IPS-15b (cell line): ENCODE measurements around the gene DEPDC1B.
"Not testable (repeated sequence)": the region's sequence is repeated elsewhere in the genome, so short reads cannot be mapped to it uniquely, and the experiment has no call there.

Source experiments
- H3K27me3 ChIP-seq: one replicate; pipeline ENCODE4 v1.6.1; 2013; ENCODE audit warnings: low read length; ENCODE audit not compliant: control insufficient read depth, insufficient read depth
- H3K36me3 ChIP-seq: one replicate; pipeline ENCODE4 v1.6.1; 2013; ENCODE audit warnings: low read length; ENCODE audit not compliant: control insufficient read depth, insufficient read depth
- H3K4me1 ChIP-seq: one replicate; pipeline ENCODE4 v1.6.1; 2013; ENCODE audit warnings: mild to moderate bottlenecking, low read length; ENCODE audit not compliant: control insufficient read depth, insufficient read depth
- H3K4me3 ChIP-seq: one replicate; pipeline ENCODE4 v1.5.1; 2013; ENCODE audit warnings: low read depth, low read length
- H3K9ac ChIP-seq: one replicate; pipeline ENCODE4 v1.6.1; 2013; ENCODE audit warnings: low read depth, mild to moderate bottlenecking, low read length
- H3K9me3 ChIP-seq: one replicate; pipeline ENCODE4 v1.6.1; 2013; ENCODE audit warnings: mild to moderate bottlenecking, low read length; ENCODE audit not compliant: control insufficient read depth, insufficient read depth

DEPDC1B gene

DNA sequence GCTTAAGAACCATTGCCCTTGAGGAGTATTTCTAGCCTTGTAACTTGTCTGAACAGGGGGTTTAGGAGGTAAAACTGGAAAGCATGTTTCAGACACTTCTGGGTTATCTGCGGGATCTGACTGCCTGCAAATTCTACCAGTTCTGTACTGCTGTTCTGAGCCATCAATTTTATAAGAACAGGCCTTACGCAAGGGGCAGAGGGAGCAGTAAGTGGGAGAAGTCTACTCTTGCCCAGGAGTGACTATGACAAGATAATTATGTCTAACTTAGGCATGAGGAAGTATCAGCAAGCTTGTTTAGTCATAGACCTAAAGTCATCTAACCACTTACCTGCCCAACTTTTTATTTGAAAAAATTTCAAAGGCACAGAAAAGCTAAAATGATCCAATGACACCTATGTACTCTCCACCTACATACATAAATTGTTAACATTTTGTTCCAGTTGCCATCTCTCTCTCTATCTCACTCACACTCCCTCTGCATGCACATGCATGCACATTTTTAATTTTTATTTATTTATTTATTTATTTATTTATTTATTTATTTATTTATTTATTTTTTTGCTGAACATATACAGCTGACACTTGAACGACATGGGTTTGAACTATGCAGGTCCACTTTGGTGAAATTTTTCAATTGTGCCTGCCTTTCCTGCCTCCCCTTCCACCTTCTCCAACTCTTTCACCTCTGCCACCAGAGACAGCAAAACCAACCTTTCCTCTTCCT is 18.4 kb upstream of the DEPDC1B start:
- Histone ChIP-seq H3K9ac (no peak overlapping the region), H3K9me3 (no peaks in the 10 kb centered on the region), H3K4me1 (peaks cover 3% of the 10 kb centered on the region), H3K27me3 (no peaks in the 10 kb centered on the region), H3K36me3 (no peaks in the 10 kb centered on the region), H3K4me3 (no peak overlapping the region)

GRCh38 chr5:60715201-60715928 is 15.4 kb upstream of the DEPDC1B start:
- H3K4me1 ChIP-seq, H3K36me3 ChIP-seq, H3K9me3 ChIP-seq, H3K27me3 ChIP-seq, H3K4me3 ChIP-seq, H3K9ac ChIP-seq: not testable (repeated sequence)

DNA sequence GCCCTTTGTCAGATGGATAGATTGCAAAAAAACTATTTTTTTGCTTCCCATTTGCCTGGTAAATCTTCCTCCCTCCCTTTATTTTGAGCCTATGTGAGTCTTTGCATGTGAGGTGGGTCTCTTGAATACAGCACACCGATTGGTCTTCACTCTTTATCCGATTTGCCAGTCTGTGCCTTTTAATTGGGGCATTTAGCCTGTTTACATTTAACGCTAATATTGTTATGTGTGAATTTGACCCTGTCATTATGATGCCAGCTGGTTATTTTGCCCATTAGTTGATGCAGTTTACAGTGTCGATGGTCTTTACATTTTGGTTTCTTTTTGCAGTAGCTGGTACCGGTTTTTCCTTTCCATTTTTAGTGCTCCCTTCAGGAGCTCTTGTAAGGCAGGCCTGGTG is 13.0 kb upstream of the DEPDC1B start:
- Histone ChIP-seq H3K27me3 (no peaks in the 10 kb centered on the region), H3K9ac (no peak overlapping the region), H3K4me3 (no peak overlapping the region), H3K9me3 (no peaks in the 10 kb centered on the region), H3K36me3 (no peaks in the 10 kb centered on the region), H3K4me1 (no peaks in the 10 kb centered on the region)

- not testable (repeated sequence) for H3K36me3 ChIP-seq, H3K4me3 ChIP-seq
Observed at GRCh38 chr5:60711892-60712291, 11.9 kb upstream of the DEPDC1B start.

DNA sequence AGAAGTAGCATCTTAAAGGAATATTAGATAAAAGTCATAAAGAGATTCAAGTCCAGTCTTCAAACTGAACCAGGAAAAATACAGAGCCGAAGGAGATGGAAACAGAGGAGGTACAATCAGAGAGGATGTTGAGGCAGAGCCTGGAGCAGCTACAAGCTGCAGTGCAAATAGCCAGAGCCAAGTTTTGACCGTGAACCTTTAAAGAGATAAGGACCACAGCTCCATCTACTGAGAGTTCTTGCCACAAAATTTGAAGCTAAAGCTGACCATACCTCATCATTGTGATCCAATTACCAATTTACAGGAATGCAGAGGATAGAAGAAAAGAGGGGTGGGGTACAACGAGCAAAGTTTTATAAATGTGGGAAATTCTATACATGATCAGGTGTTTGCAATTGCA is 10.4 kb upstream of the DEPDC1B start:
- H3K36me3 ChIP-seq: no peaks in the 10 kb centered on the region
- H3K4me1 ChIP-seq: no peaks in the 10 kb centered on the region
- H3K27me3 ChIP-seq: no peaks in the 10 kb centered on the region
- H3K9ac ChIP-seq: no peak overlapping the region
- no peak overlapping the region for H3K4me3 ChIP-seq
- no peaks in the 10 kb centered on the region for H3K9me3 ChIP-seq

More at GRCh38 chr5:60711892-60712291, 11.9 kb upstream of the DEPDC1B start:
- not testable (repeated sequence) for H3K9ac ChIP-seq, H3K9me3 ChIP-seq, H3K27me3 ChIP-seq, H3K4me1 ChIP-seq

DNA sequence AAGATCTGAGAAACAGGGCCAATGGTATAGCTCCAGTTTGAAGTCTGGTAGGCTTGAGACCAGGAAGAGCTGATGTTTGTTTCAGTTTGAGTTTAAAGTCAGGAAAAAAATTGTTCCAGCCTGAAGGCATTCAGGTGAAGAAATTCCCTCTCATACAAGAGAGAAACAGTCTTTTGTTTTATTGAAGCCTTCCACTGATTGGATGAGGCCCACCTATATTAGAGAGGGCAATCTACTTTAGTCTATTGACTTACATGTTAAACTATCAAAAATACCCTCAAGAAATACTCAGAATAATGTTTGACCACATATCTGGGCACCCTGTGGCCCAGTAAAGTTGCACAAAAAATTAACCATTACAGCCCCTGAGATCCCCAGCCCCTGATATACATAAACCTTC is 5.2 kb upstream of the DEPDC1B start:
- no peaks in the 10 kb centered on the region for H3K36me3 ChIP-seq
- no peaks in the 10 kb centered on the region for H3K4me1 ChIP-seq
- no peaks in the 10 kb centered on the region for H3K9me3 ChIP-seq
- H3K9ac ChIP-seq: no peak overlapping the region
- no peaks in the 10 kb centered on the region for H3K27me3 ChIP-seq
- no peak overlapping the region for H3K4me3 ChIP-seq

GRCh38 chr5:60703944-60704343 is 4.0 kb upstream of the DEPDC1B start:
- H3K4me1 ChIP-seq: peaks cover 1% of the 10 kb centered on the region
- H3K4me3 ChIP-seq: no peak overlapping the region

GRCh38 chr5:60701321-60701968 is 1.5 kb upstream of the DEPDC1B start:
- Histone ChIP-seq H3K4me1 (peaks cover 3% of the 10 kb centered on the region), H3K27me3 (no peaks in the 10 kb centered on the region), H3K4me3 (no peak overlapping the region), H3K36me3 (no peaks in the 10 kb centered on the region), H3K9ac (no peak overlapping the region), H3K9me3 (no peaks in the 10 kb centered on the region)

More at GRCh38 chr5:60703944-60704343, 4.0 kb upstream of the DEPDC1B start:
- Histone ChIP-seq H3K9me3 (no peaks in the 10 kb centered on the region), H3K36me3 (no peaks in the 10 kb centered on the region), H3K27me3 (no peaks in the 10 kb centered on the region), H3K9ac (no peak overlapping the region)

DNA sequence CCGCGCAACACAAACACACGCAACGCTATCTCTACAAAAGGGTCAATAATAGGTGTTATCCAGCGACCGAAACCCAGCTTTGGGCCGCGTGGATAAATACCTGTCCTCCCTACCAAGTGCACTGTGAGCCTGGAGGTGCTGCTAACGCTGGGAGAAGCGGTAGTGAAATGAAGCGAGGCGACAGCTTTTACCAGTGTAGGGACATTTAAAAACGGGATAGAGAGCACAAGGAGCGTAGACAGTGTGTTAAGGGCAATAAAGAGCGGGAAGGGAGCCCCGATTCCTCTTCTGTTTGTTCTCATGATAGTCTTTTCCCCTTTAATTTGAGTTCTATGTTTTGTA is 421 bp upstream of the DEPDC1B start:
- Histone ChIP-seq H3K9ac (peak overlapping the region; percentile 93), H3K36me3 (no peaks in the 10 kb centered on the region), H3K9me3 (no peaks in the 10 kb centered on the region), H3K27me3 (no peaks in the 10 kb centered on the region), H3K4me1 (peaks cover 3% of the 10 kb centered on the region), H3K4me3 (peak overlapping the region; percentile 76)

DNA sequence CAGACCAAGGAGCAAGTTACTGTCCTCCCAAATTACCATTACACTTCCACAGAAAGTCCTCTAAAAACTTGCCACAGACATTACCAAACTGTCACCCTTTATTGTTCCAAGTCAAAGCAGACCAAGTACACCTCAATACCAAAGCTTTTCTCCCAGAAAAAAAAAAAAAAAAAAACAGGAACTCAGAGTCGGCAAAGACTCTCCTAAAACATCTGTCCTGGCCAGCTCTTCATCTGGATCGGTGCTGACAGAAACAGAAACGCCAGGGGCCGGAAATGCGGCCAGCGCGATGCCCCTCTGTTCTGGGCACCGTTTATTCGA is 718 bp downstream of the DEPDC1B start:
- H3K4me1 ChIP-seq: peaks cover 3% of the 10 kb centered on the region
- H3K27me3 ChIP-seq: no peaks in the 10 kb centered on the region
- no peaks in the 10 kb centered on the region for H3K9me3 ChIP-seq
- H3K4me3 ChIP-seq: peak overlapping the region; percentile 76
- H3K9ac ChIP-seq: peak overlapping the region; percentile 93
- no peaks in the 10 kb centered on the region for H3K36me3 ChIP-seq

DNA sequence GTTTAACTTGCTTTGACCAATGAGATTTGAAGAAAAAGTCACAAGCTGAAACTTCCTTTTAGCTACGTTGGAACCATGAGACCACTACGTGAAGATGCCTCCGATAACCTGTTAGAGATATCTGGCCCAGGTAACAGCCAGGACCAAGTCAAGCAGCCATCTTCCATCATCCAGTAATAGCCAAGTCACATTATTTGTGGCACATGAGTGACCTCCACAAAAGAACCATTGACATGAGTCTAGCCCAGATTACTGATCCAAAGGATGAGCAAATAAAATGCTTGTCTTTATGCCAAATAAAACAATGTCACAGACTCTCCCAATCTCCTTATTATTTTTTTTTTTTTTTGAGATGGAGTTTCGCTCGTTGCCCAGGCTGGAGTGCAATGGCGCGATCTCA is 1.6 kb downstream of the DEPDC1B start:
- peak overlapping the region; percentile 5 for H3K4me3 ChIP-seq
- peaks cover 3% of the 10 kb centered on the region for H3K4me1 ChIP-seq
- H3K9me3 ChIP-seq: no peaks in the 10 kb centered on the region
- no peaks in the 10 kb centered on the region for H3K36me3 ChIP-seq
- H3K27me3 ChIP-seq: no peaks in the 10 kb centered on the region
- no peak overlapping the region for H3K9ac ChIP-seq

DNA sequence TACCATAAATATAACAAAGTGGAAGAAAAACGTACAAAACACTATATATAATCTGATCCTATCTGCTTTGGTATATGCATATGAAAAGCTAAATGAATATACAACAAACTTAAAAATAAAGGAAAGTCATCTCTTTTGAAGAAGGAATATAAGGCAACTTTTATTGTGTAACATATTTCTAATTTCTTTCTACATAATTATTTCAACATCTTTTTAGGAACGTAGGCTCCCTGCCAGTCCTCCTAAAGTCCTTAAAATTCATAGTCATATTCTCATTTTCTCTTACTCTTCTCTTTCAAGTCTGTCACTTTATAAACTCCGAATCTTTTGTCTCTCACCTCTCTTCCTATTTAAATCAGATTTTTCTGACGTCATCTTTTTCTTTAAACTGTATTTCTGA is 9.6 kb downstream of the DEPDC1B start:
- no peaks in the 10 kb centered on the region for H3K4me1 ChIP-seq
- H3K9me3 ChIP-seq: no peaks in the 10 kb centered on the region
- H3K36me3 ChIP-seq: peaks cover 10% of the 10 kb centered on the region
- no peak overlapping the region for H3K4me3 ChIP-seq
- no peak overlapping the region for H3K9ac ChIP-seq
- no peaks in the 10 kb centered on the region for H3K27me3 ChIP-seq
